ENCODE data around the gene APBB1IP.
"Not testable (repeated sequence)": the region's sequence is repeated elsewhere in the genome, so short reads cannot be mapped to it uniquely, and the experiment has no call there.

Gene APBB1IP

DNA sequence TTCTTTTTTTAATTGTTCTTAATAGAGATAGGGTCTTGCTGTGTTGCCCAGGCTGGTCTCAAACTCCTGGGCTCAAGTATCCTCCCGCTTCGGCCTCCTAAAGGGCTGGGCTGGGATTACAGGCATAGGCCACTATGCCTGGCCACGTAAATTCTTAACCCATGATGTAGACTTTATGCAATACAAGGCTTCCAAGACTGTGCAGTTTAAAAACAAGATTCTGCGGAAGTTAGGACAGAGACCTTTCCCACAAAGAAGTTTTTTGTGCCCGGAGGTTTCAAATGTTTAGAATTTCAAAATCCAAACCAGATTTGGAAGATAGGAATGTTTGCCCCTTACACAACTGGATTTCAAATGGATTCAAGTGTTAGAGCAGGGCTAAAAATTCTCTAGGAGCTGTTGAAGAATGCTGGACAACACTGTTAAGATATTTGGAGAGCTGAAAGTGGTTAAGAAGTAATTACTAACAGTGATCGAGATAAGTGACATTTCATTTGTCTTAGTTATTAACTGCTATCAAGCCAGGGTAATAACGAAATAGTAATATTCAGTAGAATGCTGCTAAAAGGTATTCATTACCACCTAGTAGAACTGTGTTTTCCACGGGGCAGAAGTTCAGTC lies 7.4 kb downstream of the APBB1IP start:
- no peak for DNase-seq

DNA sequence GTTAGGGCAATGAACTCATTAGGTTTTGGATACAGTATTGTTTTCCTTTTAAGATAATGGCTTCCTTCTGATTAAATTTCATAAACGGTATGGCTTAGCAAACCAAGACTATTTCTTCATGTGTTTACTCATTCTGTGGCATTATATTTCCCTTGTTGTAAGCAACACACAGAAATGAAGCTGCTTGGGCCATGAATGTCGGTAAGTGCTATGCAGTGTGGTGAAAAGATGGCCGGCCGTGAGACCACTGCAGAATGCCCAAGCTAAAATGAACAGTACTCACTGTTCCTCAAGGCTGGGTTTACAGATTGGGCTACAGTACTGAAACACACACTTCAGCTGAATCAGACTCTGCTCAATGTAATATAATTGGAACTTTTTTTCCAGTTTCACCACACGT lies 8.1 kb downstream of the APBB1IP start:
- no peak for DNase-seq

DNA sequence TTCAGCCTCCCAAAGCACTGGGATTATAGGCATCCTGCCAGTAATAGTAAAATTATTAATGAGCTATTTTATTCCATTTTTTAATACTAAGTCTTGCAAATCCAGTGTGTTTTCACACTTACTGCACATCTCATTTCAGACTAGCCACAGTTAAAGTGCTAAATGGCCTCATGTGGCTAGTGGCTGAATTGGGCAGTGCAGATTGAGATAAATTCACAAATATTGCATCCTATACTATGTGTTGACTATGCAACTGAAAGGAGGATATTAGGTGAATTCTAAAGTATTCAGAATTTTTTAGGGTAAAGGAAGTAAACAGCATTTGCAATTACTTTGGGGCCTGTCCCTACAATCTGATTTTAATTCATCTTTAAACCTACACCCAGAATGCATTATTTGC lies 10.2 kb downstream of the APBB1IP start:
- DNase-seq = no peak

DNA sequence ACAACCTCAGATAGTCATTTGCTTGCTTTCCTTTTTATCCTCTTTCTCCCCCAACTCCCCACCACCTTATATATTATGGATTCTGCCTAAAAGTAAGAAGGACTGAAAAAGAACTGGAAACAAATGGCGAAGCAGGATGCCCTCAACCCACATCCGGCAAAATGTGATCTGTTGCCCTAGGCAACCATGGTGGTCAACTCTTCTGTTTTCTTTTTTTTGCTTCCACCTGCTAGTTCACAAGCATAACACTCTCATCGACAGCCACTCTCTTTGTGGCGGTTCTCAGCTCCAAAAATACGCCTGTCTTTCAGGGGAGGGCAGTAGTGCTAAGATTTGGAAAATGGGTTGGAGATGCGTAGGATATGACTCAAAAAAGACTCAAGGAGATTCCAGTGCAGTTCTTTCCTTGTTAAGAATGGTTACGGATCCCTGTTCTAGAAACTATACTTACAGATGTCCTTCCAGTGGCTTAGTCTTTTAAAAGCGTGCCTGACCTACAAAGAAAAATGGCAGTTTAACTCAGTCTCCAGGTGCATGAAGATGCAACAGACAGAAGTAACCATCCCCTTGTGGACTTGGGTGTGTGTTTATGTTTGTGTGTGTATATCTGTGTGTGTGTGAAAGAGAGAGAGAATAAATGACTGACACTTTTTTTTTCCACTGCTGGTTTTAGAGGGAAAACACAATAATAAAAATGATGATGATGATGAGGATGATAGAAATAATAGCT lies 10.7 kb downstream of the APBB1IP start:
- DNase-seq = no peak

DNA sequence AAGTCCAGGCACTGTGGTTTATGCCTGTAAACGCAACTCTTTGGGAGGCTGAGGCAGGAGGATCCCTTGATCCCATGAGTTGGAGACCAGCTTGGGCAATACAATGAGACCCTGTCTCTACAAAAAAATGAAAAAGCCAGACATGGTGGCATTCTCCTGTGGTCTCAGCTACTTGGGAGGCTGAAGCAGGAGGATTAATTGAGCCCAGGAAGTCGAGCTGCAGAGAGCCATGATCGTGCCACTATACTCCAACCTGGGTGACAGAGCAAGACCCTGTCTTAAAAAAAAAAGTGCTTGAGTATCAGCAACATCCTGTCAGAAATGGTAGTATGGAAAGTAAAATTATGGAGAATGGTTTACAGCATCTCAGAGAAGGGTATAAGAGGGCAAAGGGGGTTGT lies 11.6 kb downstream of the APBB1IP start:
- no peak for DNase-seq

DNA sequence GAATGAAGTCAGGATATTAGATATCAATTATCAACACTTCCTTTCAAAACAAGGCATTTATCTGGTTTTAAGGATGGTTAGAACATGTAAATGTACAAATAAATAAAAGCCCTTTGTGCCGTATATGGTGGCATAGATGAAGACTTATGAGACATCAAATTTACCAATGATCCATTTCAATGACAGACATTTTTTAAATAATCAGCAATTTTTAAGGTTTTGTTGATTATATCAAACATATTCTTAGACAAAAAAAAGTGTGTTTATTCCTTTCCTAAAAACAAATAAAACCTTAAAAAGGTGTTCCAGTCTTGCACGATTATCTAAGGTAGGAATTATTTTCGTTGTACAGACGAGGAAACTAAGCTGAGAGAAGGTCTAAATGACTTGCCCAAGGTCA lies 13.8 kb downstream of the APBB1IP start:
- no peak for DNase-seq

DNA sequence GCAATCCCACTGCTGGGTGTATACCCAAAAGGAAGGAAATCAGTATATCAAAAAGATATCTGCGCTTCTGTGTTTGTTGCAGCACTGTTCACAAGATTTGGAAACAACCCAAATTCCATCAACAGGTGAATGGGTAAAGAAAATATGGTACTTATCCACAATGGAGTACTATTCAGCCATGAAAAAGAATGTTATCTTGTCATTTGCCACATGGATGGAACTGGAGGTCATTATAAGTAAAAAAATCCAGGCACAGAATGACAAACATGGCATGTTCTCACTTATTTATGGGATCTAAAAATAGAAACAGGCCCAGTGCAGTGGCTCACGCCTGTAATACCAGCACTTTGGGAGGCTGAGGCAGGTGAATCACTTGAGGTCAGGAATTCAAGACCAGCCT lies 15.7 kb downstream of the APBB1IP start:
- no peak for DNase-seq

DNA sequence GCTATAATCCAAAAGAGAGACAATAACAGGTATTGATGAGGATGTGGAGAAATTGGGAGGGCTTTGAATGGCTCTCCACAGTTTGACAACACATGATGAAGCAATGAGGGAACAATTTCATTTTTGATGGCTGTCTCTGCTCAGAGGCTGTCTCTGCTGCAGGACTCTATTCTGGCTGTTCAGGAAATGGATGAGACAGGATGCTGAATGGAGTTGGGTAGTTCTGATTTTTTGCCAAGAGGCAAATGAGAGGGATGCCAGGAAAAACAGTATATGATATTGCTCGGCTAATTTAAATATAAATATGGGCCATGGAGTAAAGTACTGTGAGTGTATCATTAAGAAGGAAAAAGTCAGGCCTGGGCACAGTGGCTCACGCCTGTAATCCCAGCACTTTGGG lies 16.8 kb downstream of the APBB1IP start:
- DNase-seq = no peak

DNA sequence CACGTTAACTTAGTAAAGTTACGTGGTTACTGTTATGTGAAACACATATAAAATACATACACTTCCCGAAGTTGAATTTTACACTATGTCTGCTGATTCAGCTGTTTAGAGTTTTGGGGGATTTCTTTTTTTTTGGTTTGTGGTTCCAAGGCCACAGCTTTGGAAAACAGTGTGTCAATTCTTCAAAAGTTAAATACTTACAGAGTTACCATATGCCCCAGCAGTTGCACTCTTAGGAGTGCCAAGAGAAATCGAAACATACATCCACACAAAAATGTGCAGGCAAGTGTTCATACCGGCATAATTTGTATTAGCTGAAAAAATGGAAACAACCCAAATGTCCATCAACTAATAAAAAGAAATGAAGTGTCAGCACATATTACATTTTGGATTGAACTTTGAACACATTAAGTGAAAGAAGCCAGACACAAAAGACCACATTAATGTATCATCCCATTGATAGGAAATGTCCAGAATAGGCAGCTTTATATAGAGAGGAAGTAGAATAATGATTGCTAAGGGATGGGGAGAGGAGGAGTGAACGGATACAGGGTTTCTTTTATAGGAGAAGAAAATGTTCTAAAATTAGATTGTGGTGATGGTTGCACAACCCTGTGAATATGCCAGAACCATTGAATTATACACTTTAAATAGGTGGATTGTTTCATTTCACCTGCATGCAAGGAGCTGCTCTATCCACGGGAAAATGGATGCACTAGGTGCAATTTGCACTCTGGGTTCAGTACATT lies 17.6 kb downstream of the APBB1IP start:
- no peak for DNase-seq

DNA sequence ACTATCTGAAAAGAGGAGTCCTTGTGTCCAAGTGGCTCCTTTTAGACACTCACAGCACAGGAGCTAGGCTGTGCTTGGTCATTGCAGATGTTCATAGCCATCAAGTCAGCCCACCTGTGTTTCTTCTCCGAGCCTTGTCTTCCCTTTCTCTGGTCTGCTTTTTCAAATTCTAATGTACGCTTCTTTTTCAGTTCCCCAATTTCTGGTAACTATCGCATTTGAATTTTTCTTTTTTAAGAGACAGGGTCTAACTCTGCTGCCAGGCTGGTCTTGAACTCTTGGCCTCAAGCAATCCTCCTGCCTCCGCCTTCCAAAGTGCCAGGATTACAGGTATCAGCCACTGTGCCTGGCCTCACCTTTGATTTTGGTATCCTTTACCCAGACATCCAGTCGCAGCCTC lies 18.9 kb downstream of the APBB1IP start:
- DNase-seq = no peak

DNA sequence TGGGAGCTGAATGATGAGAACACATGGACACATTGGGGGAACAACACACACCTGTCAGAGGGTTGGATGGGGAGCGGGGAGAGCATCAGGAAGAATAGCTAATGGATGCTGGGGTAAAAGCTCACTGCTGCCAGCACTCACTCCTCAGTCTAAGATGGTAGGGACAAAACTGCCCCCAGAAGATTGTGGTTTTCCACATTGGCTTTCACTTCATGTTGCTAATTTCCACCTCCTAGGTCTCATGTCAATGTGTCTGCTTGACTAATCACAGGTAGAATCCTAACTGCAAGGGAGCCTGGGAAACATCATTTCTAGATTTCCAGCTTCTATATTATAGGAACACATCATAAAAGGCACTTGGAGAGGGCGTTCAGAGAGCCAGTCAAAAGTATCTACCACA lies 22.6 kb downstream of the APBB1IP start:
- no peak for DNase-seq

DNA sequence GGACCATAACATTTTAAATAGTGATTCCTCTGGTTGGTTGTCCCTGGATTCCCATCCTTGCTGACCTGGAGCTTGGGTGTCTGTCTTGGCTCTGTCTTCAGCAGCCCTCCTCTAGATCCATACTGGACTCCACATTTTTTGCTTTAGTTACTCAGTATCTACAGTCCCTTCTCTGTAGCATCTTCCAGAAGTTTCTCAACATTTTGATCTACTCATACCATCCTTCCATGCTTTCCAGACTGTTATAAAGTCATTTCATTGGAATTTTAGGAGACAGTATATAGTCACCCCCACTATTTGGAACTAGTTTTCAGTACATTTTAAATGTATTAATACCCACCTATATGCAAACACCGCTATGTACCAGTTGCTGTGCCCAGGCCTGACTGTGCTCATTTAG lies 25.8 kb downstream of the APBB1IP start:
- no peak for DNase-seq

DNA sequence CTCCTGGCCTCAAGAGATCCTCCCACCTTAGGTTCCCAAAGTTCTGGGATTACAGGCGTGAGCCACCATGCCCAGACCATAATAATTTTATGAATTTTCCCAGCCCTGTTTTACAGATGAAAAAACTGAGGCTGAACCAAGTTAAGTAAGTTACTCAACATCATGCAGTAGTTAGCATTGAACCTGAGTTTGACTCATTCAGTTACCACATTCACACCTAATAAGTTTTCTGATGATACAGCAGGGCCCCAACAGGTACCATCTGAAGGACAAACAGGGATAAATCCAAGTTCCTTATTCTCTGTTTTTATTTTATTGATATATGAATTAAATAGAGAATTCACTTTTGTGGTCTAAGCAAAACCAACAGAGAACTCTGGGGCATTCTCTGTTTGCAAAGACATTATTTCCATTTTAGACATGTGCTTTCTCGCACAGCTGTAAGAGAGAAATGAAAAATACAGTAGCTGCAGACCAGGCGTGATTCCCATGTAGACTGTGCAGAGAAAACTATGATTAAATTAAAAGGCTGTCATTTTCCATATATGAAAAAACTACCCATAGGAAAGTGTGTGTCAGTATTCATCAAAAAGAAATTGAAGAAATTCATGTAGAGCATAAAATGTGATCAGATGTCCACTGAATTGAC lies 26.6 kb downstream of the APBB1IP start:
- no peak for DNase-seq

DNA sequence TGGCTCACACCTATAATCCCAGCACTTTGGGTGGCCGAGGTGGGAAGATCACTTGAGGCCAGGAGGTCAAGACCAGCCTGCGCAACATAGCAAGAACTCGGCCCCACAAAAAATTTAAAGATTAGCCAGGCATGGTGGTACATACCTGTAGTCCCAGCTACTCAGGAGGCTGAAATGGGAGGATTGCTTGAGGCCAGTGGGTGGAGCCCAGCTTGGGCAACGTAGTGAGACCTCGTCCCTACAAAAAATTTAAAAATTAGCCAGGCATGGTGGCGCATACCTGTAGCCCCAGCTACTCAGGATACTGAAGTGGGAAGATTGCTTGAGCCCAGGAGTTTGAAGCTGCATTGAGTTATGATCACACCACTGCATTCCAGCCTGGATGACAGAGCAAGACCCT lies 28.4 kb downstream of the APBB1IP start:
- DNase-seq = not testable (repeated sequence)

DNA sequence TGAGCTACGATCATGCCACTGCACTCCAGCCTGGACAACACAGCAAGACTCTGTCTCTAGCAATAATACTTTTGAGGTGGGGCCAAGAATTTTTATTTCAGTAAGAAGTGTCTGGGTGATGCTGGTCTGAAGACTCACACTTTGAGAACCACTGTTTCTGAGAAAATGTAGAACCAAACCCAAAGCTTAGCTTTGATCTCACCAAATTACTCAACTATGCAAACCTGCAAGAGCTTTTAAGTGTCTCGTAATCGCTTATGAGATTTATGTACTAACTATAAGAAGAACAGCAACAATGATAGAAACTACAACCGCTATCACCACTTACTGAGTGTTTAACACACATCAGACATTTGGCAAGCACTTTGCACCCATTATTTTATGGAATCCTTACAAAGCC lies 29.5 kb downstream of the APBB1IP start:
- DNase-seq = no peak

DNA sequence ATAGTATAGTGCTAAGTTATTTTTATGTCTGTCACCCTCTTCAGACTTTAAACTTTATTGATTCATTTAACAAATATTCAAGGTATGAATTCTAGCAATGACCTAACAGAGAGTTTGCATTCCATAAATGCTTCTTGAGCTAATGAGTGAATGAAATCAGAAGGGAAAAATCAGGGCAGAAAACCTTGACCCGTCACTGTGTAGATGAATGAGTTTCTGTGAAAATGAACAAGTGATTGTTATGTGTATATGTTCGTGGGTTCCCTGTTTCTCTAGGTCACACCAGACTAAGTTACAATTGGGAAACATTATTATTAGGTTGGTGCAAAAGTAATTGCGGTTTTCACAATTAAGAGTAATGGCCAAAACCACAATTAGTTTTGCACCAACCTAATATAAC lies 30.1 kb downstream of the APBB1IP start:
- no peak for DNase-seq

DNA sequence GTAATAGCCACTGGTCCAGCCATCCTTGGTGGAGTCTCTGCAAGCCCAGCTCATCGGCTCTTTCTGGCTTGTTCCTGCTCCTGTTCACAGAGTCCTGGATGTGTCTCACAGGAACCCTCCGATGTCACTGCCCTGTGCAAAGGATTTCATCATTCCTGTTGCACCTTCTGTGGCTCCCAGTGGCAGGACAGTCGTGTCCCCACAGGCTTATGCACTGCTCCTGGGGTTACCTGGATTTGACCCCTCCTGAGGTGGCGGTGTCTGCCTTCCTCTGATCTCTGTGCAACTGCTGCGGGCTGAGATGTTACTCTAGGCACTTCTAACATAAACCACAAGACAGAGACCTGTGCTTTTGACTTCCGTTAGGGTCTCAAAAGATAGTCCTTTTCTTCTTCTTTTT lies 30.6 kb downstream of the APBB1IP start:
- DNase-seq = no peak

DNA sequence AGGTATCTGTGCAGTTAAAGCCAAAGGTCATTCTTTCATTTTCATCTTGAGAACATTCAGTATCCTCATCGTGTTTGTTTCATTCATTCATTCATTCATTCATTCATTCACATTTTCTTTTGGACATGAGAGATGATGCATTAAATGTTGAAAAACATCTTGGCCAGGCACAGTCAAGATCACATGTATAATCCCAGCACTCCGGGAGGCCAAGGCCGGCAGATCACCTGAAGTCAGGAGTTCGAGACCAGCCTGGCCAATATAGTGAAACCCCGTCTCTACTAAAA lies 34.3 kb downstream of the APBB1IP start:
- no peak for DNase-seq

DNA sequence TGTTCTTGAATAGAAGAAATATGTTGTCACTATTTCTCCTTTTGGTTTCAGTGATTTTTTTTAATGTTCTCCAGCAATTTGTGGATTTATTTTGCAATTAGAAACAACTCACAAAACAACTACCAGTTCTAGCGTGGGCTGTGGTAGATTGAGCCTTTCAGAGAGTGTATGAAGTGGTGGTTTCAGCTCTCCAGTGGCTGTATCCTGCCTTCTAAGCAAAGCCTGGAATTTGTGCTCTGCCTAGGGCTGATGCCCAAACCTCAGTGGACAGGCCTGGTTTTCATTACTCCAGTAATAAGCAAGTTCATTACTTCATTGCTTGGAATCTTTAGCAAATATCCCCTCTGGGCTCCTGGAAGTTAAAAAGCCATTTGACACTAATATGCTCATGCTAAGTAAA lies 35.9 kb downstream of the APBB1IP start:
- DNase-seq = no peak

DNA sequence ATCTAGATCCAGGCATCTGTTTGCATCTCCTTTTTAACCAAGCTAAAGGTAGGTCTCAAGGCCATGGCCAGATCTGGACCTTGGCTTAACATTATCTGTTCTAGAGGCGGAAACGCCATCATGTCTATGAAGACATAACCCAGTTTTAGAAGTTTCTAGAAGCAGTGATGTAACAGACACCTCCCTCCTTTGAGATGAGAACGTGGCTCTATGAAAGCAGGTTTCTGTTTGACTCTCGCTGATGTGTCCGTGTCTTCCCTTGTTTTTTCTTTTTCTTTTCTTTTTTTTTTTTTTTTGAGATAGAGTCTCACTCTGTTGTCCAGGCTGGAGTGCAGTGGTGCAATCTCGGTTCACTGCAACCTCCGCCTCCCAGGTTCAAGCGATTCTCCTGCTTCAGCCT lies 36.7 kb downstream of the APBB1IP start:
- DNase-seq = not testable (repeated sequence)

DNA sequence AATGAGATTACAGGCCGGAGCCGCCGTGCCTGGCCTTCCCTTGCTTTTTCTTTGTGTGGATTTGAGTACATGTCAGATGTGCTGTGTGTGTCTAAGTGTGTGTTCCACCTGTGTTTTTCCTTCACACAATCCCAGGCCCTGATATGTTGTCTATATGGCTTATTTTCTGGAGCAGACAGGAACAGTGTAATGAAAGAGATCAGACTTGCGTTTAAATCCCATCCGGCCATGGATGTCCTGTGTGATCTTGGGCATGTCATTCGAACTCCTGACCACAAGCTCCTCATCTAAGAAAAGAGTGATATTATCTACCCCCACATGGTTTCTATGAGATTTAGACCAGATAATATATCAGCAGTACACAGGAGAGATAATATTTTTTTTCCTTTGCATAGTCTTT lies 37.2 kb downstream of the APBB1IP start:
- DNase-seq = no peak

DNA sequence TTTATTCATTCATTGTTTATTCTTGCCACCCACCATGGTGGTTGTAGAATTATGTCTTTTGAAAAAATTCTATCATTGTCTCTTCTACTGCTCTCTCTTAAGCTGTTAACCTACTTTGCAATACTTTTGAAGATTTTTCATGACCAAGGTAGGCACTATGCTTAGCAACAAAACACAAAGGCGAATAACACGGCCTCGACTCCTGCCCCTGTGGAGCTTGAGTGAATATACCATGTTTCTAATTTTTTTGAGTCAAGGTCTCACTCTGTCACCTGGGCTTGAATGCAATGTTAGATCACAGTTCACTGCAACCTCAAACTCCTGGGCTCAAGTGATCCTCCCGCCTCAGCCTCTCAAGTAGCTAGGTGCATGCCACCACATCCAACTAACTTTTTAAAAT lies 39.4 kb downstream of the APBB1IP start:
- DNase-seq = no peak

DNA sequence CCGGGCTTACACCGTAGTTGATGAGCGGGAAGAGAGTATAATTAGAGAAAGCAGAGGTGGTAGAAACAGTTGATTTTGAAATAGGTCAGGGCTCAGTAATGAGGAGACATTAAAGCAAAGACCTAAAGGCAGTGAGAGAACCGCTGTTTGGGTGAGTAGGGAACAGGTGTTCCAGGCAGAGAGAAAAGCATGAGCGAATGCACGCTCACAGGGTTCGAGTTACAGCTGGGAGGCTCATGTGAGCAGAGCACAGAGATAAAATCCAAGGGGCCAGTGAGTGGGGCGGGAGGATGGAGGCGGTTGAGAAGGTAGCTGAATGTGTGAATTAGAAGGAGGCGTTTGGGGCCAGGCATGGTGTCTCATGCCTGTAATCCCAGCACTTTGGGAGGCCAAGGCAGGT lies 39.9 kb downstream of the APBB1IP start:
- DNase-seq = no peak
